NCI-H1436 treated with DMSO at 0.1 percent for 48 hours (cell line): ENCODE results near the gene RAB34.

Source experiments
- DNase-seq: peaks from one replicate; lab custom pipeline; 2025; lab: John Stamatoyannopoulos, UW

Gene RAB34

DNA sequence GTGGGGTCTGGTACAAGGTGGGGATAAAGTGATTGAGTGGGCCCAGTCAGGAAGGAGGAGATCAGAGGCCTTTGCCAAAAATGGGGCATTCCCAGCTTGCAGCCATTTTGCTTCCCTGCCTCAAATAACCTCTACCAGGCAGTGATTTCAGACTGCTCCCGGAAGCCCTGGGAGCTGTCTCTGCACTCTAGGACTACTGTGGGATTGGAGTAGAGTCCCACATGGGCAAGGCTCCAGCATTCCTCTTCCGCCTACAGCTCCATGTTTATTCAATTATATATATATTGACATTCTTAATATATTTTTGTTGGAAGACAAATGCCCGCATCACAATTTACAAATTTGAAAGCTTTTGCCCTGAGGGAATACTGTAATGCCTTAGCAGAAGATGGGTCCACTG, 42.2 kb downstream of the RAB34 start:
- DNase-seq, result no peak

GRCh38 chr17:28669918-28670317, 47.8 kb downstream of the RAB34 start:
- DNase-seq, result no peak

DNA sequence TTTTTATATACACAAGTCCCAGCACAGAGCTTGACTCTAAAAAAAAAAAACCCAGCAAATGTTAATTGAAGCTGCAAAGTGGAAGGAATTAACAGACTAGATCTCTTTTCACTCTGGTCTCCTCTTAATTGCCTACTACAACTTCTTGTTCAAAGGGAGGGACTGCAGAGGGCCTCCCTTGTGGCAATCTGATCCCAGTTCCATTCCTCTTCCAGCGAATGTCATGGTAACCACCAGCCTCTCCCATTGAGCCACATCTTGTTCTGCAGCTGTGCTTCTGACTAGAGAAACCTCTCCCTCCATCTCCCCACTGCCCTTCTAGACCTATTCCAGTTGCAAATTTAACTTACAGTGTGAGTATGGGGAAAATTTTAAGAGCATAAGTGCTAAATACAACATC, 49.8 kb downstream of the RAB34 start:
- DNase-seq, result no peak

GRCh38 chr17:28665994-28666393, 51.7 kb downstream of the RAB34 start:
- DNase-seq, result no peak
